HepG2 (cell line): Measurements from ENCODE around the gene POP5. TPM values are rescaled to one million over a fixed set of nuclear protein-coding genes. Genes with fewer than 3 reads are reported as not detected.

Experiments used
- ATAD3A ChIP-seq: sonication (generic); formaldehyde crosslinking; IDR thresholded peaks from 2 replicates; pipeline ENCODE4 v1.4.0; 2020; ENCODE audit warnings: missing genetic modification reagents
- FOXA3 ChIP-seq: IDR thresholded peaks from 2 replicates; pipeline ENCODE4 v1.6.1; 2016; ENCODE audit warnings: missing genetic modification reagents, missing compliant biosample characterization
- GABPB1 ChIP-seq: IDR thresholded peaks from 2 replicates; pipeline ENCODE4 v1.6.1; 2016; ENCODE audit warnings: mild to moderate bottlenecking, missing genetic modification reagents, moderate library complexity, missing compliant biosample characterization
- GATAD1 ChIP-seq: IDR thresholded peaks from 2 replicates; pipeline ENCODE4 v1.6.1; 2016; ENCODE audit warnings: missing genetic modification reagents, missing compliant biosample characterization
- HHEX ChIP-seq: IDR thresholded peaks from 2 replicates; pipeline ENCODE4 v1.6.1; 2016; ENCODE audit warnings: control low read depth
- HOXA7 ChIP-seq: sonication (generic); formaldehyde crosslinking; IDR thresholded peaks from 2 replicates; pipeline ENCODE4 v1.8.1; 2022; ENCODE audit warnings: mild to moderate bottlenecking, missing genetic modification reagents, moderate library complexity
- KDM3A ChIP-seq: IDR thresholded peaks from 2 replicates; pipeline ENCODE4 v1.6.1; 2018; ENCODE audit warnings: low read depth, missing compliant biosample characterization
- KDM5B ChIP-seq: sonication (generic); formaldehyde crosslinking; IDR thresholded peaks from 2 replicates; pipeline ENCODE4 v1.4.0; 2020; ENCODE audit warnings: missing genetic modification reagents, mild to moderate bottlenecking, borderline replicate concordance
- MEIS1 ChIP-seq: sonication (generic); formaldehyde crosslinking; IDR thresholded peaks from 2 replicates; pipeline ENCODE4 v1.9.0; 2021; ENCODE audit warnings: mild to moderate bottlenecking, missing genetic modification reagents, moderate library complexity, borderline replicate concordance
- SMARCC2 ChIP-seq: fragments of 450-650 bp; IDR thresholded peaks from 2 replicates; pipeline ENCODE4 v1.6.1; 2017; ENCODE audit warnings: antibody characterized with exemption, mild to moderate bottlenecking
- ZNF160 ChIP-seq: sonication (generic); formaldehyde crosslinking; IDR thresholded peaks from 2 replicates; pipeline ENCODE4 v1.8.0; 2022; ENCODE audit warnings: mild to moderate bottlenecking, inconsistent platforms, missing genetic modification reagents
- ZNF367 ChIP-seq: sonication (generic); formaldehyde crosslinking; IDR thresholded peaks from 2 replicates; pipeline ENCODE4 v1.4.0; 2020; ENCODE audit warnings: missing genetic modification reagents, borderline replicate concordance
- ZNF552 ChIP-seq: sonication (generic); formaldehyde crosslinking; IDR thresholded peaks from 2 replicates; pipeline ENCODE4 v1.9.0; 2022; ENCODE audit warnings: missing genetic modification reagents, mild to moderate bottlenecking, borderline replicate concordance
- ZNF570 ChIP-seq: sonication (generic); formaldehyde crosslinking; IDR thresholded peaks from 2 replicates; pipeline ENCODE4 v1.4.0; 2020; ENCODE audit warnings: mild to moderate bottlenecking, missing genetic modification reagents, borderline replicate concordance
- ZNF766 ChIP-seq: sonication (generic); formaldehyde crosslinking; IDR thresholded peaks from 2 replicates; pipeline ENCODE4 v1.5.0; 2020; ENCODE audit warnings: missing genetic modification reagents, borderline replicate concordance
- ZNF768 ChIP-seq: sonication (generic); formaldehyde crosslinking; IDR thresholded peaks from 2 replicates; pipeline ENCODE4 v1.4.0; 2020; ENCODE audit warnings: missing genetic modification reagents
- polyA plus RNA-seq, 8 experiments: library from polyadenylated mRNA; depleted of rRNA in 3 of 8; stranded (reverse) in 7 of 8; unstranded in 1 of 8; fragments of >200 nt; fragmentation: Illumina TruSeq in 4 of 8; extraction: Trizol in 4 of 8; gene quantifications; 2 replicates each; pipeline versions ENCODE4 v1.2.1 to v1.2.3, GENCODE V29; 2011 to 2016; ENCODE audit warnings: low read depth in 4 of 8, missing spikeins in 1 of 8, mixed read lengths in 1 of 8; ENCODE audit not compliant: insufficient read depth in 1 of 8
- total RNA-seq, 5 experiments: library from RNA; depleted of rRNA; stranded (reverse); fragments of >200 nt; fragmentation: Illumina TruSeq; extraction: Trizol; gene quantifications; 2 replicates each; pipeline ENCODE4 v1.2.3, GENCODE V29; 2016; ENCODE audit warnings: low read depth in 1 of 5
- TF ChIP-seq, protein P1 (sequence below): IDR thresholded peaks from 2 replicates; pipeline ENCODE4 v1.6.1; 2018; ENCODE audit warnings: missing genetic modification reagents, mild to moderate bottlenecking, missing compliant biosample characterization
- TF ChIP-seq, protein P2 (sequence below): sonication (generic); formaldehyde crosslinking; IDR thresholded peaks from 2 replicates; pipeline ENCODE4 v1.4.0; 2020; ENCODE audit warnings: missing genetic modification reagents, borderline replicate concordance
- TF ChIP-seq, protein P3 (sequence below), 2 experiments: sonication (generic) in 1 of 2; formaldehyde crosslinking in 1 of 2; IDR thresholded peaks; 2 replicates each; pipeline versions ENCODE4 v1.4.0 to v1.6.1; 2016 to 2020; ENCODE audit warnings: borderline replicate concordance in 1 of 2, low read depth in 1 of 2, mild to moderate bottlenecking in 1 of 2, missing genetic modification reagents in 1 of 2

POP5 gene
- total and polyA plus RNA-seq, 2 of the 13 experiments (the other 11 are each of a cell fraction or from before 2014, with no cell fraction given): 45.6 to 61.3 TPM

GRCh38 chr12:120580787-120581723 lies at the start of gene POP5 (continued):
- TF ChIP-seq FOXA3 (no peak), KDM5B (peak; percentile 79; the same call in 1 of the 2 replicates), KDM3A (CRISPR knock-in tag) (no peak), ZNF552 (no peak), ZNF766 (CRISPR knock-in tag) (no peak), ZNF160 (CRISPR knock-in tag) (peak; percentile 70; the same call in 1 of the 2 replicates), ZNF768 (CRISPR knock-in tag) (peak; percentile 44; the same call in 1 of the 2 replicates), HHEX (CRISPR knock-in tag) (no peak), SMARCC2 (no peak), ZNF367 (no peak), MEIS1 (CRISPR knock-in tag) (no peak), ATAD3A (CRISPR knock-in tag) (no peak), GATAD1 (CRISPR knock-in tag) (peak; percentile 89), ZNF570 (no peak), HOXA7 (CRISPR knock-in tag) (no peak), GABPB1 (CRISPR knock-in tag) (peak; percentile 97)
- TF ChIP-seq, protein P1, sequence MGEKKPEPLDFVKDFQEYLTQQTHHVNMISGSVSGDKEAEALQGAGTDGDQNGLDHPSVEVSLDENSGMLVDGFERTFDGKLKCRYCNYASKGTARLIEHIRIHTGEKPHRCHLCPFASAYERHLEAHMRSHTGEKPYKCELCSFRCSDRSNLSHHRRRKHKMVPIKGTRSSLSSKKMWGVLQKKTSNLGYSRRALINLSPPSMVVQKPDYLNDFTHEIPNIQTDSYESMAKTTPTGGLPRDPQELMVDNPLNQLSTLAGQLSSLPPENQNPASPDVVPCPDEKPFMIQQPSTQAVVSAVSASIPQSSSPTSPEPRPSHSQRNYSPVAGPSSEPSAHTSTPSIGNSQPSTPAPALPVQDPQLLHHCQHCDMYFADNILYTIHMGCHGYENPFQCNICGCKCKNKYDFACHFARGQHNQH: no peak
- TF ChIP-seq, protein P2, sequence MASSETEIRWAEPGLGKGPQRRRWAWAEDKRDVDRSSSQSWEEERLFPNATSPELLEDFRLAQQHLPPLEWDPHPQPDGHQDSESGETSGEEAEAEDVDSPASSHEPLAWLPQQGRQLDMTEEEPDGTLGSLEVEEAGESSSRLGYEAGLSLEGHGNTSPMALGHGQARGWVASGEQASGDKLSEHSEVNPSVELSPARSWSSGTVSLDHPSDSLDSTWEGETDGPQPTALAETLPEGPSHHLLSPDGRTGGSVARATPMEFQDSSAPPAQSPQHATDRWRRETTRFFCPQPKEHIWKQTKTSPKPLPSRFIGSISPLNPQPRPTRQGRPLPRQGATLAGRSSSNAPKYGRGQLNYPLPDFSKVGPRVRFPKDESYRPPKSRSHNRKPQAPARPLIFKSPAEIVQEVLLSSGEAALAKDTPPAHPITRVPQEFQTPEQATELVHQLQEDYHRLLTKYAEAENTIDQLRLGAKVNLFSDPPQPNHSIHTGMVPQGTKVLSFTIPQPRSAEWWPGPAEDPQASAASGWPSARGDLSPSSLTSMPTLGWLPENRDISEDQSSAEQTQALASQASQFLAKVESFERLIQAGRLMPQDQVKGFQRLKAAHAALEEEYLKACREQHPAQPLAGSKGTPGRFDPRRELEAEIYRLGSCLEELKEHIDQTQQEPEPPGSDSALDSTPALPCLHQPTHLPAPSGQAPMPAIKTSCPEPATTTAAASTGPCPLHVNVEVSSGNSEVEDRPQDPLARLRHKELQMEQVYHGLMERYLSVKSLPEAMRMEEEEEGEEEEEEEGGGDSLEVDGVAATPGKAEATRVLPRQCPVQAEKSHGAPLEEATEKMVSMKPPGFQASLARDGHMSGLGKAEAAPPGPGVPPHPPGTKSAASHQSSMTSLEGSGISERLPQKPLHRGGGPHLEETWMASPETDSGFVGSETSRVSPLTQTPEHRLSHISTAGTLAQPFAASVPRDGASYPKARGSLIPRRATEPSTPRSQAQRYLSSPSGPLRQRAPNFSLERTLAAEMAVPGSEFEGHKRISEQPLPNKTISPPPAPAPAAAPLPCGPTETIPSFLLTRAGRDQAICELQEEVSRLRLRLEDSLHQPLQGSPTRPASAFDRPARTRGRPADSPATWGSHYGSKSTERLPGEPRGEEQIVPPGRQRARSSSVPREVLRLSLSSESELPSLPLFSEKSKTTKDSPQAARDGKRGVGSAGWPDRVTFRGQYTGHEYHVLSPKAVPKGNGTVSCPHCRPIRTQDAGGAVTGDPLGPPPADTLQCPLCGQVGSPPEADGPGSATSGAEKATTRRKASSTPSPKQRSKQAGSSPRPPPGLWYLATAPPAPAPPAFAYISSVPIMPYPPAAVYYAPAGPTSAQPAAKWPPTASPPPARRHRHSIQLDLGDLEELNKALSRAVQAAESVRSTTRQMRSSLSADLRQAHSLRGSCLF (CRISPR knock-in tag): no peak
- TF ChIP-seq, protein P3, sequence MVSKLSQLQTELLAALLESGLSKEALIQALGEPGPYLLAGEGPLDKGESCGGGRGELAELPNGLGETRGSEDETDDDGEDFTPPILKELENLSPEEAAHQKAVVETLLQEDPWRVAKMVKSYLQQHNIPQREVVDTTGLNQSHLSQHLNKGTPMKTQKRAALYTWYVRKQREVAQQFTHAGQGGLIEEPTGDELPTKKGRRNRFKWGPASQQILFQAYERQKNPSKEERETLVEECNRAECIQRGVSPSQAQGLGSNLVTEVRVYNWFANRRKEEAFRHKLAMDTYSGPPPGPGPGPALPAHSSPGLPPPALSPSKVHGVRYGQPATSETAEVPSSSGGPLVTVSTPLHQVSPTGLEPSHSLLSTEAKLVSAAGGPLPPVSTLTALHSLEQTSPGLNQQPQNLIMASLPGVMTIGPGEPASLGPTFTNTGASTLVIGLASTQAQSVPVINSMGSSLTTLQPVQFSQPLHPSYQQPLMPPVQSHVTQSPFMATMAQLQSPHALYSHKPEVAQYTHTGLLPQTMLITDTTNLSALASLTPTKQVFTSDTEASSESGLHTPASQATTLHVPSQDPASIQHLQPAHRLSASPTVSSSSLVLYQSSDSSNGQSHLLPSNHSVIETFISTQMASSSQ (IDR thresholded peaks at IDR 0.05; ENCODE audit: low read depth): no peak
- TF ChIP-seq, protein P3 (CRISPR knock-in tag; IDR thresholded peaks at IDR 0.05; ENCODE audit: borderline replicate concordance): peak; percentile 65; the same call in 1 of the 2 replicates
